Esophagus muscularis mucosa (tissue), 3 donors: ENCODE data around the gene MICAL3.

Experiments
- EP300 ChIP-seq: sonication (generic); formaldehyde crosslinking; IDR thresholded peaks from one replicate; pipeline ENCODE4 v1.6.1; 2017; ENCODE audit warnings: antibody characterized with exemption
- TF ChIP-seq, protein P1 (sequence below), 3 experiments: fragments of 200-600 bp in 2 of 3; fragments of 450-650 bp in 1 of 3; sonication (generic) in 2 of 3; IDR thresholded peaks; one replicate each; pipeline ENCODE4 v1.5.1; 2017 to 2019; ENCODE audit warnings: antibody characterized with exemption in 3 of 3, mild to moderate bottlenecking in 2 of 3, moderate library complexity in 1 of 3

DNA sequence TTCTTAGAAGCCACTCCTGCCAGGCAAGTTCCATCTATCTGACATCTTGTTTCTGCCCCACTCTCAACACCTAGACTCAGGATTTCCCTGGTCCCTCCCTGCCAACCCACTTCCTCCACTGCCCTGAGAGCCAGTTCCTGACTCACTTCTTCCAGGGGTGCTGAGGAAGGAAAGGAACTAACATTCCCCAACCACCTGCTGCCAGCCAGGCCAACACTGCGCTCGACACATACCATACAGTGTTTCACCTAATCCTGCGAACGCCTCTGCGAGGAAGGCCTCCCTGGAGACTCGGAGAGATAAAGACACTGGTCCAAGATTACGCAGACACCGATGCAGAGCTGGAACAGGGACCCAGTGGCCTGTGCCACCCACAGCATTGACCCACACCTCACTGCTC is 40.2 kb downstream of the MICAL3 start:
- TF ChIP-seq, protein P1, sequence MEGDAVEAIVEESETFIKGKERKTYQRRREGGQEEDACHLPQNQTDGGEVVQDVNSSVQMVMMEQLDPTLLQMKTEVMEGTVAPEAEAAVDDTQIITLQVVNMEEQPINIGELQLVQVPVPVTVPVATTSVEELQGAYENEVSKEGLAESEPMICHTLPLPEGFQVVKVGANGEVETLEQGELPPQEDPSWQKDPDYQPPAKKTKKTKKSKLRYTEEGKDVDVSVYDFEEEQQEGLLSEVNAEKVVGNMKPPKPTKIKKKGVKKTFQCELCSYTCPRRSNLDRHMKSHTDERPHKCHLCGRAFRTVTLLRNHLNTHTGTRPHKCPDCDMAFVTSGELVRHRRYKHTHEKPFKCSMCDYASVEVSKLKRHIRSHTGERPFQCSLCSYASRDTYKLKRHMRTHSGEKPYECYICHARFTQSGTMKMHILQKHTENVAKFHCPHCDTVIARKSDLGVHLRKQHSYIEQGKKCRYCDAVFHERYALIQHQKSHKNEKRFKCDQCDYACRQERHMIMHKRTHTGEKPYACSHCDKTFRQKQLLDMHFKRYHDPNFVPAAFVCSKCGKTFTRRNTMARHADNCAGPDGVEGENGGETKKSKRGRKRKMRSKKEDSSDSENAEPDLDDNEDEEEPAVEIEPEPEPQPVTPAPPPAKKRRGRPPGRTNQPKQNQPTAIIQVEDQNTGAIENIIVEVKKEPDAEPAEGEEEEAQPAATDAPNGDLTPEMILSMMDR (IDR thresholded peaks at IDR 0.05): no peak
- TF ChIP-seq EP300: no peak
